A549 (cell line): ENCODE results near the gene AGXT. TPM values are rescaled to one million over a fixed set of nuclear protein-coding genes. Genes with fewer than 3 reads are reported as not detected.

Experiments used
- ATAC-seq, 2 experiments: fragments of 200-7000 bp in 1 of 2; fragments of >200 bp in 1 of 2; cut with Nextera tagmentation in 1 of 2; cut with Tn5 transposase in 1 of 2; 3 replicates each; pipeline versions ENCODE4 v1.8.0 to v1.9.1; 2018 to 2020; ENCODE audit warnings: mild to moderate bottlenecking in 1 of 2, moderate library complexity in 1 of 2
- CTCF ChIA-PET: fragments of 300-600 bp; sonication (Branson Sonifier 250); formaldehyde crosslinking; extraction: SDS; loops from one replicate; lab custom pipeline; 2021; ENCODE audit warnings: antibody characterized with exemption, inconsistent platforms; lab: Yijun Ruan, JAX
- POLR2A ChIA-PET: fragments of 350-600 bp; formaldehyde crosslinking; extraction: SDS; loops from one replicate; lab custom pipeline; 2021; ENCODE audit warnings: antibody characterized with exemption, inconsistent platforms; lab: Yijun Ruan, JAX
- DNase-seq, 2 experiments: peaks; one replicate each; pipeline versions ENCODE4 v3.0.0 to v3.0.0-alpha.2; 2011 to 2016; ENCODE audit warnings: low read depth in 1 of 2, low spot score in 1 of 2
- FAIRE-seq: peaks from 2 replicates; lab custom pipeline; 2011; peaks lifted over from hg19 to GRCh38; lab: Jason Lieb, UNC
- H3K27ac ChIP-seq, 2 experiments: fragments of >200 bp; sonication (Bioruptor Twin); formaldehyde crosslinking; 3 replicates each; pipeline ENCODE4 v1.5.1; 2016 to 2017
- H3K4me1 ChIP-seq: fragments of >200 bp; sonication (Bioruptor Twin); formaldehyde crosslinking; 3 replicates; pipeline ENCODE4 v1.6.1; 2016
- H3K4me2 ChIP-seq: fragments of >200 bp; sonication (Bioruptor Twin); formaldehyde crosslinking; 3 replicates; pipeline ENCODE4 v1.6.1; 2016
- H3K4me3 ChIP-seq: fragments of >200 bp; sonication (Bioruptor Twin); formaldehyde crosslinking; 3 replicates; pipeline ENCODE4 v1.5.1; 2016
- H3K9me3 ChIP-seq: fragments of >200 bp; sonication (Bioruptor Twin); formaldehyde crosslinking; 3 replicates; pipeline ENCODE4 v1.6.1; 2016
- CBX8 ChIP-seq: fragments of 200-600 bp; sonication (generic); IDR thresholded peaks from 2 replicates; pipeline ENCODE4 v1.6.1; 2016
- CEBPB ChIP-seq, 2 experiments: fragments of >200 bp in 1 of 2; sonication (Bioruptor Twin) in 1 of 2; formaldehyde crosslinking in 1 of 2; IDR thresholded peaks; 2 replicates each; pipeline ENCODE4 v1.6.1; 2012 to 2016
- EHF ChIP-seq: fragments of 250-450 bp; sonication (Bioruptor Pico); IDR thresholded peaks from 2 replicates; pipeline ENCODE4 v1.5.0; 2020; ENCODE audit warnings: mild to moderate bottlenecking
- ESRRA ChIP-seq: fragments of 150-350 bp; IDR thresholded peaks from 2 replicates; pipeline ENCODE4 v1.6.1; 2014; ENCODE audit warnings: mild to moderate bottlenecking, low read length, borderline replicate concordance
- FOSB ChIP-seq: fragments of 250-450 bp; sonication (Bioruptor Pico); IDR thresholded peaks from 2 replicates; pipeline ENCODE4 v1.5.0; 2020; ENCODE audit warnings: mild to moderate bottlenecking, moderate library complexity
- FOSL2 ChIP-seq, 2 experiments: fragments of 450-650 bp in 1 of 2; fragments of >200 bp in 1 of 2; sonication (Bioruptor Twin) in 1 of 2; formaldehyde crosslinking; IDR thresholded peaks; 2 replicates each; pipeline versions ENCODE4 v1.5.0 to v1.6.1; 2016 to 2020; ENCODE audit warnings: mild to moderate bottlenecking in 1 of 2, moderate library complexity in 1 of 2
- FOXS1 ChIP-seq: fragments of 250-450 bp; sonication (Bioruptor Pico); IDR thresholded peaks from 2 replicates; pipeline ENCODE4 v1.5.0; 2020; ENCODE audit warnings: mild to moderate bottlenecking, moderate library complexity
- GATA3 ChIP-seq: IDR thresholded peaks from 2 replicates; pipeline ENCODE4 v1.6.1; 2012; ENCODE audit warnings: borderline replicate concordance
- HEYL ChIP-seq: fragments of 250-450 bp; sonication (Bioruptor Pico); IDR thresholded peaks from 2 replicates; pipeline ENCODE4 v1.8.0; 2021; ENCODE audit warnings: mild to moderate bottlenecking, moderate library complexity
- KDM5A ChIP-seq: fragments of 200-600 bp; sonication (generic); IDR thresholded peaks from 2 replicates; pipeline ENCODE4 v1.6.1; 2016; ENCODE audit warnings: antibody characterized with exemption, mild to moderate bottlenecking
- MAZ ChIP-seq: fragments of 150-350 bp; IDR thresholded peaks from 2 replicates; pipeline ENCODE4 v1.6.1; 2014; ENCODE audit warnings: antibody characterized with exemption, low read depth, low read length, borderline replicate concordance
- NFE2L2 ChIP-seq: fragments of 150-350 bp; conservative IDR thresholded peaks from 2 replicates; pipeline ENCODE4 v1.6.1; 2014; ENCODE audit warnings: low read length
- NR3C1 ChIP-seq: fragments of >200 bp; sonication (Bioruptor Twin); formaldehyde crosslinking; IDR thresholded peaks from 3 replicates; pipeline ENCODE4 v1.6.1; 2017
- RNF2 ChIP-seq: fragments of 200-600 bp; sonication (generic); IDR thresholded peaks from 2 replicates; pipeline ENCODE4 v1.6.1; 2016; ENCODE audit warnings: low read depth, mild to moderate bottlenecking, antibody characterized with exemption, moderate library complexity, borderline replicate concordance
- ZFP36 ChIP-seq: fragments of 450-650 bp; IDR thresholded peaks from 2 replicates; pipeline ENCODE4 v1.6.1; 2014; ENCODE audit warnings: borderline replicate concordance; ENCODE audit not compliant: partially characterized antibody
- WGBS: methylation state at CpG from one replicate; pipeline ENCODE4 v1.1.6; 2017; ENCODE audit errors: missing lambda C conversion rate; 5-methylcytosine and 5-hydroxymethylcytosine counted together
- polyA plus RNA-seq, 4 experiments: library from polyadenylated mRNA; depleted of rRNA in 3 of 4; stranded (reverse); fragments of >200 nt; fragmentation: RNase III in 1 of 4; extraction: RNeasy Plus Mini Kit Qiagen cat#74134 plus additional on column Dnase treatment in 1 of 4; gene quantifications; 2 replicates in 3 of 4; 3 replicates in 1 of 4; pipeline ENCODE4 v1.2.3, GENCODE V29; 2011 to 2017
- TF ChIP-seq, protein P1 (sequence below): fragments of >200 bp; sonication (Bioruptor Twin); formaldehyde crosslinking; IDR thresholded peaks from 2 replicates; pipeline ENCODE4 v1.6.1; 2016
- TF ChIP-seq, protein P2 (sequence below): fragments of 450-650 bp; IDR thresholded peaks from 2 replicates; pipeline ENCODE4 v1.6.1; 2014; ENCODE audit warnings: antibody characterized with exemption
- TF ChIP-seq, protein P3 (sequence below): fragments of 150-350 bp; IDR thresholded peaks from 2 replicates; pipeline ENCODE4 v1.6.1; 2014; ENCODE audit warnings: low read depth, mild to moderate bottlenecking, low read length
- TF ChIP-seq, protein P4 (sequence below): IDR thresholded peaks from 2 replicates; pipeline ENCODE4 v1.6.1; 2012; ENCODE audit warnings: low read depth, borderline replicate concordance

Gene AGXT
- polyA plus RNA-seq, 2 of the 4 experiments (the other 2 are of a cell fraction): not detected

DNA sequence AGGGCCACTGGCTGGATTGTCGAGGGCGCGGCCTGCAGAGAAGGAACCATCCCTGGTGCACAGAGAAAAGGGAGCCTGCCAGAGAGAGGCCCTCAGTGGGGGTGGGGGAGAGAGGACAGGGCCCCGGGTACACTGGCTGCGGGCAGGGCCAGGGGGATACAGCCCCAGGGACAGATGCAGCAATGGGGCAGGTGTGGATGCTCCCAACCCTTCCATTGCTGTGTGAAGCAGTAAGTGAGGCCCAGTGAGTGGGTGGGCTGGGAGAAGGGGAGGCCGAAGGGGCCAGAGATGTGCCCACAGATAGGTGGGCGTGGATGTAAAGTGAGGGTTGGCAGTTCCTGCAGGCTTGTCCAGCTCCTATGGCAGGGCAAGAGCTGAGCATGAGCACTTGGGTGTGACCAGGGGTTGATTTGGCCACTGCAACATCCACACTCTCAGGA lies 7.4 kb downstream of the AGXT start:
- H3K27ac ChIP-seq: no peak overlapping the region
- TF ChIP-seq, protein P1, sequence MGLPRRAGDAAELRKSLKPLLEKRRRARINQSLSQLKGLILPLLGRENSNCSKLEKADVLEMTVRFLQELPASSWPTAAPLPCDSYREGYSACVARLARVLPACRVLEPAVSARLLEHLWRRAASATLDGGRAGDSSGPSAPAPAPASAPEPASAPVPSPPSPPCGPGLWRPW: no peak
- TF ChIP-seq GATA3: no peak
- TF ChIP-seq ZFP36: no peak
- no peak for TF ChIP-seq MAZ
- TF ChIP-seq KDM5A: no peak
- no peak for TF ChIP-seq HEYL (CRISPR knock-in tag)
- DNase-seq (no peak), ATAC-seq (no peak), FAIRE-seq (no peak)
- WGBS: 60% methylated on average over 7 of the region's 7 CpGs
- H3K9me3 ChIP-seq: no peaks in the 10 kb centered on the region
- H3K4me2 ChIP-seq: no peak overlapping the region
- POLR2A ChIA-PET: no interaction called here
- H3K4me3 ChIP-seq: no peak overlapping the region
- no peaks in the 10 kb centered on the region for H3K4me1 ChIP-seq
- CTCF ChIA-PET: interaction anchor here (0.5 kb wide), 1 partner anchor 12 kb away, joined by 3 read pairs; no protein-coding TSS in a partner anchor

DNA sequence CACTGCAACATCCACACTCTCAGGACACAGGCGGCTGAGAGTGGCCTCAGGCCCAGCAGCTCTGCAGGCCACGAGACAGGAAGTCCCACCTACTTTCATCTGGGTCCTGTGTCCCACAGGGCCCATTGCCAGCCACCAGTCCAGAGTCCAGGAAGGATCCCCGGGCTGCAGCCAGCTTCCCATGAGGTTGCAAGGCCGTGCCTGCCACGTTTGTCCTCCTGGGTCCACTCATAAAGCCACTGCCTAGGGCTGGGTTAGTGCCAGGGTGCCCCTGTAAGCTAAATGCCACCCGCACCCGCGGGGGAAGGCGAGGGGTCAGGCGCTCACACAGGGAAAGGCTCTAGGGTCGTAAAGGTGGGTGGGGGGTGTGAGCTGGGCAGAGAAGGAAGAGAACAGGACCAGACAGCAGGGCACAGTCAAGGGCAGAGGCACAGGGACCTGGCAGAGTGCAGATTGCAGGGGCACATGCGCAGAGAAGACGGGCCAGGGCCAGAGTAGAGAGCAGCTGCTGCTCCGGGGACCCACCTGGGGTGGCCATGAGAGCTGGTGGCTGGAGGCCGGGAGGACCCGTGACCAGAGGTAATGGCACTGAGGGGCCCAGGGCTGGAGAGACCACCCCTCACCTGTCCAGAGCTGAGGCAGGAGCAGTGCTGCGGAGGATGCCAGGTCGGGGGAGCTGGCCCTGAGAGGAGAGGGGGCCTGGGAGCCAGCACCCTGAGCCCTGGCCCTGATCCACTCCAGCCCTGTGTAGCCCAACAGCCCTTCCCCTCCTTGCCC lies 8.0 kb downstream of the AGXT start:
- H3K9me3 ChIP-seq: no peaks in the 10 kb centered on the region
- ChIA-PET CTCF (interaction anchor here (0.5 to 3.3 kb wide), 3 partner anchors 13 to 38 kb away, joined by 3 to 14 read pairs (median 4); no protein-coding TSS in a partner anchor), POLR2A (no interaction called here)
- WGBS: 68% methylated on average over 17 of the region's 18 CpGs
- no peak overlapping the region for H3K4me3 ChIP-seq
- H3K4me2 ChIP-seq: no peak overlapping the region
- ATAC-seq (no peak), DNase-seq (no peak), FAIRE-seq (no peak)
- no peaks in the 10 kb centered on the region for H3K4me1 ChIP-seq
- no peak for TF ChIP-seq CEBPB (IDR thresholded peaks at IDR 0.05)
- no peak for TF ChIP-seq FOSB (CRISPR knock-in tag)
- no peak for TF ChIP-seq FOSL2 (IDR thresholded peaks at IDR 0.05)
- TF ChIP-seq FOSL2 (CRISPR knock-in tag; IDR thresholded peaks at IDR 0.05): no peak
- no peak for TF ChIP-seq FOXS1 (CRISPR knock-in tag)
- no peak for TF ChIP-seq ESRRA
- TF ChIP-seq, protein P2, sequence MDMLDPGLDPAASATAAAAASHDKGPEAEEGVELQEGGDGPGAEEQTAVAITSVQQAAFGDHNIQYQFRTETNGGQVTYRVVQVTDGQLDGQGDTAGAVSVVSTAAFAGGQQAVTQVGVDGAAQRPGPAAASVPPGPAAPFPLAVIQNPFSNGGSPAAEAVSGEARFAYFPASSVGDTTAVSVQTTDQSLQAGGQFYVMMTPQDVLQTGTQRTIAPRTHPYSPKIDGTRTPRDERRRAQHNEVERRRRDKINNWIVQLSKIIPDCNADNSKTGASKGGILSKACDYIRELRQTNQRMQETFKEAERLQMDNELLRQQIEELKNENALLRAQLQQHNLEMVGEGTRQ: no peak
- TF ChIP-seq GATA3: no peak
- no peak for TF ChIP-seq EHF (CRISPR knock-in tag)
- TF ChIP-seq, protein P3, sequence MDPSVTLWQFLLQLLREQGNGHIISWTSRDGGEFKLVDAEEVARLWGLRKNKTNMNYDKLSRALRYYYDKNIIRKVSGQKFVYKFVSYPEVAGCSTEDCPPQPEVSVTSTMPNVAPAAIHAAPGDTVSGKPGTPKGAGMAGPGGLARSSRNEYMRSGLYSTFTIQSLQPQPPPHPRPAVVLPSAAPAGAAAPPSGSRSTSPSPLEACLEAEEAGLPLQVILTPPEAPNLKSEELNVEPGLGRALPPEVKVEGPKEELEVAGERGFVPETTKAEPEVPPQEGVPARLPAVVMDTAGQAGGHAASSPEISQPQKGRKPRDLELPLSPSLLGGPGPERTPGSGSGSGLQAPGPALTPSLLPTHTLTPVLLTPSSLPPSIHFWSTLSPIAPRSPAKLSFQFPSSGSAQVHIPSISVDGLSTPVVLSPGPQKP: no peak
- TF ChIP-seq NFE2L2: no peak
- TF ChIP-seq NR3C1: no peak
- no peak for TF ChIP-seq RNF2
- H3K27ac ChIP-seq: no peak overlapping the region

DNA sequence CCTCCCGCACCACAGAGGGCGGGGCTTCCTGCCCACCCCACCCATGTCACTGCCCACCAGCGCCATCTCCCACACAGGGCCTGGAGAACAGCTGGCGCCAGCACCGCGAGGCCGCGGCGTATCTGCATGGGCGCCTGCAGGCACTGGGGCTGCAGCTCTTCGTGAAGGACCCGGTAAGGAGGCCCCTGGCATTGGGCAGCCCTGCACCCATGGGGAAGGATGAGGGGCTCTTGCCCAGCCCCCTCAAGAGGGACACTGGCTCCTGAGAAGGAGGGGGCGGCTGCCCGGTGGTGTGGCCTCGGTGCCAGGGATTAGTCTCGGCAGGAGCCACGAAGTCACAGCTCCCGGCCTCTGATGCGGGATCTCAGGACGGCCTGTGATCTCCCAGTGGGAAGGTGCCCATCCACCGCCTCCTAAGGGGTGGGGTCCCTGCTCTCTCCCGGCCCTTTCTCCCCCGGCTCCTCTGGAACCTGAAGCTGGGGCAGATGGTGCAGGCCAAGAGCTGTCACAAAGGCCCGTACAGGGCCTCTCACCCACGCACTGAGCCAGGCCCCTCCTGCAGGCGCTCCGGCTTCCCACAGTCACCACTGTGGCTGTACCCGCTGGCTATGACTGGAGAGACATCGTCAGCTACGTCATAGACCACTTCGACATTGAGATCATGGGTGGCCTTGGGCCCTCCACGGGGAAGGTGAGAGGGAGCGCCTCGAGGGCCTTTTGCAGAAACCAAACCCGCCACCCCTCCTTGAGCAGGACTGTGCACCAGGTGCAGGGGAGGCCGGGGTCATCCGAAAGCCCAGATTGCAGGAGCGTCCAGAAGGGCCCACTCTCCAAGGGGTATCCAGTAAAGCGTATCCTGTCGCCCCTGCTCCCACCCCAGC lies 9.1 kb downstream of the AGXT start:
- TF ChIP-seq, protein P4, sequence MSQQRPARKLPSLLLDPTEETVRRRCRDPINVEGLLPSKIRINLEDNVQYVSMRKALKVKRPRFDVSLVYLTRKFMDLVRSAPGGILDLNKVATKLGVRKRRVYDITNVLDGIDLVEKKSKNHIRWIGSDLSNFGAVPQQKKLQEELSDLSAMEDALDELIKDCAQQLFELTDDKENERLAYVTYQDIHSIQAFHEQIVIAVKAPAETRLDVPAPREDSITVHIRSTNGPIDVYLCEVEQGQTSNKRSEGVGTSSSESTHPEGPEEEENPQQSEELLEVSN: no peak
- no peak for TF ChIP-seq CBX8
- CTCF ChIA-PET: interaction anchor here (1.0 to 3.3 kb wide), 2 partner anchors 26 to 37 kb away, joined by 4 to 14 read pairs; no protein-coding TSS in a partner anchor
- Histone ChIP-seq H3K4me3 (no peak overlapping the region), H3K9me3 (no peaks in the 10 kb centered on the region), H3K27ac (no peak overlapping the region), H3K4me2 (no peak overlapping the region), H3K4me1 (no peaks in the 10 kb centered on the region)
- 89% methylated on average over 27 of the region's 40 CpGs for WGBS
- FAIRE-seq (no peak), DNase-seq (no peak), ATAC-seq (no peak)
- POLR2A ChIA-PET: no interaction called here
